MM.1S (cell line): ENCODE measurements around the gene CNTN5.

ENCODE experiments used
- DNase-seq: peaks from one replicate; pipeline ENCODE4 v3.0.0-alpha.2; 2015
- H2AFZ ChIP-seq: fragments of 300-600 bp; sonication (generic); 2 replicates; pipeline ENCODE4 v1.6.0; 2016; ENCODE audit warnings: antibody characterized with exemption, low read length
- H3F3A ChIP-seq: fragments of 300-600 bp; sonication (generic); 2 replicates; pipeline ENCODE4 v1.6.1; 2016; ENCODE audit warnings: mild to moderate bottlenecking, antibody characterized with exemption, low read length, moderate library complexity, mixed read lengths; ENCODE audit not compliant: insufficient read depth
- H3K27ac ChIP-seq: fragments of 300-600 bp; sonication (generic); 2 replicates; pipeline ENCODE4 v1.5.1; 2016; ENCODE audit warnings: mild to moderate bottlenecking, low read length
- H3K27me3 ChIP-seq: fragments of 300-600 bp; sonication (generic); replicated peaks from 2 replicates; pipeline ENCODE4 v1.6.0; 2016; ENCODE audit warnings: low read length; ENCODE audit not compliant: insufficient read depth
- H3K36me3 ChIP-seq: fragments of 300-600 bp; sonication (generic); replicated peaks from 2 replicates; pipeline ENCODE4 v1.6.1; 2016; ENCODE audit warnings: mild to moderate bottlenecking, low read length, mixed read lengths; ENCODE audit not compliant: insufficient read depth
- H3K4me1 ChIP-seq: fragments of 300-600 bp; sonication (generic); 2 replicates; pipeline ENCODE4 v1.6.1; 2016; ENCODE audit warnings: low read length, mixed read lengths
- H3K4me2 ChIP-seq: fragments of 300-600 bp; sonication (generic); 2 replicates; pipeline ENCODE4 v1.6.0; 2016; ENCODE audit warnings: low read depth, low read length
- H3K4me3 ChIP-seq: fragments of 300-600 bp; sonication (generic); 2 replicates; pipeline ENCODE4 v1.5.1; 2016; ENCODE audit warnings: low read length, mixed read lengths
- H3K79me2 ChIP-seq: fragments of 300-600 bp; sonication (generic); 2 replicates; pipeline ENCODE4 v1.6.1; 2016; ENCODE audit warnings: mixed run types, low read length, mixed read lengths
- H3K9ac ChIP-seq: fragments of 300-600 bp; sonication (generic); 2 replicates; pipeline ENCODE4 v1.6.1; 2016; ENCODE audit warnings: low read length, mixed read lengths
- H3K9me2 ChIP-seq: fragments of 300-600 bp; sonication (generic); replicated peaks from 2 replicates; pipeline ENCODE4 v1.6.1; 2016; ENCODE audit warnings: mild to moderate bottlenecking, low read length, mixed read lengths; ENCODE audit not compliant: insufficient read depth
- H3K9me3 ChIP-seq: fragments of 300-600 bp; sonication (generic); replicated peaks from 2 replicates; pipeline ENCODE4 v1.6.1; 2016; ENCODE audit warnings: mild to moderate bottlenecking, low read length, mixed read lengths; ENCODE audit not compliant: insufficient read depth
- H4K20me1 ChIP-seq: fragments of 300-600 bp; sonication (generic); 2 replicates; pipeline ENCODE4 v1.6.1; 2016; ENCODE audit warnings: mild to moderate bottlenecking, low read length, moderate library complexity, mixed read lengths; ENCODE audit not compliant: insufficient read depth
- EZH2 ChIP-seq: fragments of 300-600 bp; sonication (generic); optimal IDR thresholded peaks from 2 replicates; pipeline ENCODE3; 2017; ENCODE audit warnings: low read depth, mild to moderate bottlenecking, antibody characterized with exemption, low read length, mixed read lengths
- EZH2phosphoT487 ChIP-seq: fragments of 300-600 bp; sonication (generic); IDR thresholded peaks from 2 replicates; pipeline ENCODE4 v1.6.1; 2018; ENCODE audit warnings: antibody characterized with exemption, low read length
- TF ChIP-seq, protein P1 (sequence below): fragments of 300-600 bp; sonication (generic); IDR thresholded peaks from 2 replicates; pipeline ENCODE4 v1.5.1; 2016; ENCODE audit warnings: antibody characterized with exemption, low read length, mixed read lengths

The CNTN5 gene

DNA sequence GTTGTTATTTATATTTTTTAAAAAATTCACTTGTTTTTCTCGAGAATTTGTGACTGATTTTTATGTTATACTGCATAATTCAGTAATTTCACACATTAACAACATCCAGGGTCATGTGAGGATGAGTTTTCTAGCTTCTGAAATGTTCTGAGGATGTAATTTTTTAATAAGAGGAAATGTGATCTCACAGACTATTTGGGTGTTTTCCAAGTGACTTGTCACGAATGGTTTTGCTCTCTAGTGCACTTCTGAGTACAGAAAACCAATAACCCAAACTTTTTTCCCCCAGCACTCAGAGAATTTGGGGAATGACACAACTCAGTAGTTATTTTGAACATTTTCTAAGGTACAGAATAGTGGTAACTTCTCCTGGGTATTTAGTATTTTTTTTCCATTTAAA lies 845.2 kb downstream of the CNTN5 start:
- Histone ChIP-seq H2AFZ (no peak overlapping the region), H3K9me2 (no peaks in the 10 kb centered on the region), H3K36me3 (no peaks in the 10 kb centered on the region), H3K27me3 (no peaks in the 10 kb centered on the region), H3K4me2 (no peak overlapping the region), H3K9me3 (no peaks in the 10 kb centered on the region), H3K79me2 (no peaks in the 10 kb centered on the region), H3K27ac (no peak overlapping the region), H4K20me1 (no peaks in the 10 kb centered on the region), H3K4me1 (no peaks in the 10 kb centered on the region), H3K4me3 (no peak overlapping the region), H3K9ac (no peak overlapping the region), H3F3A (no peaks in the 10 kb centered on the region)
- no peak for DNase-seq
- TF ChIP-seq EZH2phosphoT487 = no peak
- TF ChIP-seq EZH2 = no peak
- TF ChIP-seq, protein P1, sequence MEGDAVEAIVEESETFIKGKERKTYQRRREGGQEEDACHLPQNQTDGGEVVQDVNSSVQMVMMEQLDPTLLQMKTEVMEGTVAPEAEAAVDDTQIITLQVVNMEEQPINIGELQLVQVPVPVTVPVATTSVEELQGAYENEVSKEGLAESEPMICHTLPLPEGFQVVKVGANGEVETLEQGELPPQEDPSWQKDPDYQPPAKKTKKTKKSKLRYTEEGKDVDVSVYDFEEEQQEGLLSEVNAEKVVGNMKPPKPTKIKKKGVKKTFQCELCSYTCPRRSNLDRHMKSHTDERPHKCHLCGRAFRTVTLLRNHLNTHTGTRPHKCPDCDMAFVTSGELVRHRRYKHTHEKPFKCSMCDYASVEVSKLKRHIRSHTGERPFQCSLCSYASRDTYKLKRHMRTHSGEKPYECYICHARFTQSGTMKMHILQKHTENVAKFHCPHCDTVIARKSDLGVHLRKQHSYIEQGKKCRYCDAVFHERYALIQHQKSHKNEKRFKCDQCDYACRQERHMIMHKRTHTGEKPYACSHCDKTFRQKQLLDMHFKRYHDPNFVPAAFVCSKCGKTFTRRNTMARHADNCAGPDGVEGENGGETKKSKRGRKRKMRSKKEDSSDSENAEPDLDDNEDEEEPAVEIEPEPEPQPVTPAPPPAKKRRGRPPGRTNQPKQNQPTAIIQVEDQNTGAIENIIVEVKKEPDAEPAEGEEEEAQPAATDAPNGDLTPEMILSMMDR = no peak

DNA sequence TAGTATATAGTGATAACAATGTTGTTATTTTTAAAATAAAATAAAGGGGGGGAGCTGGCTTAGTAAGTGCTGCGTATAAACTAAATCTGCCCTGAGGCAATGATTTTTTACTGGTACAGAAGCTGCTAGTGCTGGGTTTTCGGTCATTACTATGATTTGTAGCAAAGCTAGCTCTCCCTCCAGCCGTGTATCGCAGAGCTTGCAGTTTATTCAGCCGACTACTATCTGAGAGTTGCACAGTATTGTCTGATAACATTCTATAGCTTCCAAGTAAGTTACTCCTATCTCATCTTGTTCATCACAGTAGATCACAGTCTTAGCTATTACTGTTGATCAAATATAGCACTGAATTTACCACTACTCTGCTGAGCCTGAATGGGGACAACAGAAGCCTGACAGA lies 860.9 kb downstream of the CNTN5 start:
- Histone ChIP-seq H3K36me3 (no peaks in the 10 kb centered on the region), H3K4me2 (no peak overlapping the region), H3K9me2 (no peaks in the 10 kb centered on the region), H3K4me1 (no peaks in the 10 kb centered on the region), H3K4me3 (no peak overlapping the region), H3K27ac (no peak overlapping the region), H3K79me2 (no peaks in the 10 kb centered on the region), H3K27me3 (no peaks in the 10 kb centered on the region), H2AFZ (no peak overlapping the region), H3K9me3 (no peaks in the 10 kb centered on the region), H3K9ac (no peak overlapping the region), H4K20me1 (no peaks in the 10 kb centered on the region), H3F3A (no peaks in the 10 kb centered on the region)
- no peak for TF ChIP-seq EZH2
- TF ChIP-seq EZH2phosphoT487 = no peak
- TF ChIP-seq, protein P1 = no peak
- no peak for DNase-seq

DNA sequence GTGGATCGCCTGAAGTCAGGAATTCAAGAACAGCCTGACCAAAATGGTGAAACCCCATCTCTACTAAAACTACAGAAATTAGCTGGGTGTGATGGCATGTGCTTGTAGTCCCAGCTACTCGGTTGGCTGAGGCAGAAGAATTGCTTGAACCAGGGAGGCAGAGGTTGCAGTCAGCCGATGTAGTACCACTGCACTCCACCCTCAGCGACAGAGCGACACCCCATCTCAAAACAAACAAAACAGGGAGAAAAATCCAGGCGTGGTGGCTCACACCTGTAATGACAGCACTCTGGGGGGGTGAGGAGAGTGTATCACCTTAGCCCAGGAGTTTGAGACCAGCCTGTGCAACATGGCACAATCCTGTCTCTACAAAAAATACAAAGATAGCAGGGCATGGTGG lies 864.0 kb downstream of the CNTN5 start:
- H3K4me1 ChIP-seq = no peaks in the 10 kb centered on the region
- H3K36me3 ChIP-seq = no peaks in the 10 kb centered on the region
- no peak for DNase-seq
- H3K79me2 ChIP-seq = no peaks in the 10 kb centered on the region
- no peaks in the 10 kb centered on the region for H3K27me3 ChIP-seq
- no peak overlapping the region for H3K27ac ChIP-seq
- H3K9me3 ChIP-seq = no peaks in the 10 kb centered on the region
- TF ChIP-seq, protein P1 = no peak
- no peak for TF ChIP-seq EZH2
- TF ChIP-seq EZH2phosphoT487 = no peak
- no peaks in the 10 kb centered on the region for H3K9me2 ChIP-seq
- no peaks in the 10 kb centered on the region for H4K20me1 ChIP-seq
- no peak overlapping the region for H3K9ac ChIP-seq
- no peaks in the 10 kb centered on the region for H3F3A ChIP-seq
- H3K4me3 ChIP-seq = no peak overlapping the region
- no peak overlapping the region for H2AFZ ChIP-seq
- no peak overlapping the region for H3K4me2 ChIP-seq
